H1 (cell line): Measurements from ENCODE around the gene OR13G1. TPM values are rescaled to one million over a fixed set of nuclear protein-coding genes. Genes with fewer than 3 reads are reported as not detected.

Source experiments
- CTCF ChIA-PET: fragments of 300-600 bp; sonication (Branson Sonifier 250); formaldehyde crosslinking; loops from one replicate; lab custom pipeline; 2021; ENCODE audit not compliant: partially characterized antibody; lab: Charles Lee
- POLR2A ChIA-PET: fragments of 300-600 bp; sonication (Branson Sonifier 250); formaldehyde crosslinking; loops from one replicate; lab custom pipeline; 2021; ENCODE audit warnings: inconsistent platforms; ENCODE audit not compliant: partially characterized antibody; lab: Charles Lee
- DNase-seq, 2 experiments: peaks; one replicate each; pipeline versions ENCODE4 v3.0.0 to v3.0.0-alpha.2; 2010 to 2022; ENCODE audit warnings: low spot score in 2 of 2, low read depth in 1 of 2, mixed read lengths in 1 of 2
- FAIRE-seq: peaks from 2 replicates; lab custom pipeline; 2011; peaks lifted over from hg19 to GRCh38; lab: Jason Lieb, UNC
- H2AFZ ChIP-seq: 2 replicates; pipeline ENCODE4 v1.8.1; 2012; ENCODE audit warnings: low read length, inconsistent platforms
- H2AK5ac ChIP-seq: 2 replicates; pipeline ENCODE4 v1.6.1; 2013; ENCODE audit warnings: low read depth, low read length
- H2BK120ac ChIP-seq: replicated peaks from 2 replicates; pipeline ENCODE3; 2013; ENCODE audit warnings: low read depth, low read length, inconsistent platforms
- H2BK12ac ChIP-seq: 2 replicates; pipeline ENCODE4 v1.6.1; 2013; ENCODE audit warnings: low read depth, low read length
- H2BK15ac ChIP-seq: 2 replicates; pipeline ENCODE4 v1.6.1; 2013; ENCODE audit warnings: low read length
- H2BK20ac ChIP-seq: 2 replicates; pipeline ENCODE4 v1.6.1; 2013; ENCODE audit warnings: low read length
- H2BK5ac ChIP-seq: 2 replicates; pipeline ENCODE4 v1.6.1; 2013; ENCODE audit warnings: low read depth, low read length
- H3K14ac ChIP-seq: 2 replicates; pipeline ENCODE4 v1.6.1; 2013; ENCODE audit warnings: inconsistent platforms; ENCODE audit not compliant: insufficient read length
- H3K18ac ChIP-seq: 2 replicates; pipeline ENCODE4 v1.6.1; 2013; ENCODE audit warnings: low read length; ENCODE audit errors: extremely low read depth
- H3K23ac ChIP-seq: 2 replicates; pipeline ENCODE4 v1.6.1; 2013; ENCODE audit warnings: inconsistent platforms; ENCODE audit not compliant: insufficient read length
- H3K23me2 ChIP-seq: 2 replicates; pipeline ENCODE4 v1.6.1; 2013; ENCODE audit warnings: low read depth, low read length
- H3K27ac ChIP-seq: 2 replicates; pipeline ENCODE4 v1.6.1; 2011; ENCODE audit warnings: low read depth, low read length, inconsistent platforms
- H3K27me3 ChIP-seq, 4 experiments: replicated peaks in 1 of 4; 1 replicate in 1 of 4; 2 replicates in 3 of 4; pipeline versions ENCODE4 v1.6.1 to v1.8.1; 2011 to 2013; ENCODE audit warnings: low read length in 3 of 4, mild to moderate bottlenecking in 3 of 4, inconsistent platforms in 2 of 4, mixed read lengths in 2 of 4, moderate library complexity in 1 of 4; ENCODE audit not compliant: control insufficient read depth in 3 of 4, insufficient read depth in 3 of 4; ENCODE audit errors: extremely low read depth in 1 of 4
- H3K36me3 ChIP-seq, 4 experiments: 2 replicates each; pipeline versions ENCODE4 v1.6.1 to v1.8.1; 2011 to 2013; ENCODE audit warnings: mild to moderate bottlenecking in 4 of 4, low read length in 3 of 4, moderate library complexity in 2 of 4, control low read depth in 1 of 4, inconsistent platforms in 1 of 4; ENCODE audit not compliant: insufficient read depth in 4 of 4, control insufficient read depth in 2 of 4
- H3K4ac ChIP-seq: replicated peaks from 2 replicates; pipeline ENCODE3; 2013; ENCODE audit warnings: low read length, low read depth, mixed read lengths, inconsistent platforms; ENCODE audit not compliant: insufficient read length
- H3K4me1 ChIP-seq, 4 experiments: replicated peaks in 1 of 4; 1 replicate in 1 of 4; 2 replicates in 3 of 4; pipeline versions ENCODE4 v1.6.1 to v1.8.1; 2011 to 2013; ENCODE audit warnings: low read length in 3 of 4, inconsistent platforms in 2 of 4, mixed read lengths in 1 of 4; ENCODE audit not compliant: insufficient read depth in 4 of 4, control insufficient read depth in 3 of 4
- H3K4me2 ChIP-seq, 2 experiments: 2 replicates each; pipeline versions ENCODE4 v1.6.1 to v1.8.1; 2011 to 2013; ENCODE audit warnings: low read depth in 2 of 2, low read length in 2 of 2, control low read depth in 1 of 2, inconsistent platforms in 1 of 2, mild to moderate bottlenecking in 1 of 2; ENCODE audit not compliant: insufficient read depth in 1 of 2
- H3K4me3 ChIP-seq, 4 experiments: fragments of 200-600, 300-600 bp in 1 of 4; sonication (generic), shearing (Covaris generic), sonication (Bioruptor Twin) in 1 of 4; 2 replicates each; pipeline versions ENCODE4 v1.5.1 to v1.8.1; 2011 to 2016; ENCODE audit warnings: low read length in 4 of 4, low read depth in 3 of 4, control low read depth in 2 of 4, inconsistent platforms in 2 of 4, mild to moderate bottlenecking in 2 of 4, mixed read lengths in 1 of 4, moderate library complexity in 1 of 4; ENCODE audit not compliant: insufficient read depth in 2 of 4; ENCODE audit errors: extremely low read depth in 1 of 4
- H3K56ac ChIP-seq: replicated peaks from 2 replicates; pipeline ENCODE3; 2013; ENCODE audit warnings: low read depth, mild to moderate bottlenecking, mixed read lengths, low read length, inconsistent platforms; ENCODE audit not compliant: insufficient read length
- H3K79me1 ChIP-seq: 2 replicates; pipeline ENCODE4 v1.6.1; 2013; ENCODE audit warnings: low read depth, low read length, control low read depth
- H3K79me2 ChIP-seq, 2 experiments: 2 replicates each; pipeline versions ENCODE4 v1.6.1 to v1.8.1; 2012 to 2013; ENCODE audit warnings: low read length in 2 of 2, mild to moderate bottlenecking in 2 of 2, inconsistent platforms in 1 of 2; ENCODE audit not compliant: insufficient read depth in 2 of 2, control insufficient read depth in 1 of 2
- H3K9ac ChIP-seq, 4 experiments: replicated peaks in 1 of 4; 1 replicate in 1 of 4; 2 replicates in 3 of 4; pipeline versions ENCODE4 v1.6.1 to v1.8.1; 2011 to 2013; ENCODE audit warnings: low read depth in 3 of 4, low read length in 3 of 4, control low read depth in 2 of 4, mild to moderate bottlenecking in 2 of 4, moderate library complexity in 2 of 4, inconsistent platforms in 1 of 4; ENCODE audit errors: extremely low read depth in 1 of 4
- H3K9me3 ChIP-seq, 2 experiments: 2 replicates each; pipeline versions ENCODE4 v1.6.1 to v1.8.1; 2012 to 2013; ENCODE audit warnings: mild to moderate bottlenecking in 2 of 2, moderate library complexity in 2 of 2, control low read depth in 1 of 2, inconsistent platforms in 1 of 2, low read depth in 1 of 2, low read length in 1 of 2, mixed read lengths in 1 of 2; ENCODE audit not compliant: insufficient read depth in 2 of 2
- H4K20me1 ChIP-seq, 2 experiments: replicated peaks in 1 of 2; 2 replicates each; pipeline versions ENCODE3 to v1.8.1; 2011 to 2013; ENCODE audit warnings: inconsistent platforms in 2 of 2, low read length in 2 of 2, mild to moderate bottlenecking in 1 of 2; ENCODE audit not compliant: insufficient read depth in 2 of 2, control insufficient read depth in 1 of 2
- H4K5ac ChIP-seq: 2 replicates; pipeline ENCODE4 v1.6.1; 2013; ENCODE audit warnings: low read length, low read depth, mixed read lengths, inconsistent platforms; ENCODE audit not compliant: insufficient read length
- H4K8ac ChIP-seq: 2 replicates; pipeline ENCODE4 v1.8.0; 2013; ENCODE audit warnings: mild to moderate bottlenecking, moderate library complexity, low read length, inconsistent platforms; ENCODE audit not compliant: insufficient read depth; ENCODE audit errors: extremely low read depth
- H4K91ac ChIP-seq: replicated peaks from 2 replicates; pipeline ENCODE3; 2013; ENCODE audit warnings: low read length, mixed read lengths, inconsistent platforms; ENCODE audit not compliant: insufficient read length
- ASH2L ChIP-seq: fragments of 200-600, 300-600 bp; sonication (generic); IDR thresholded peaks from one replicate; pipeline ENCODE4 v1.7.1; 2017; ENCODE audit warnings: low read length
- EGR1 ChIP-seq: IDR thresholded peaks from 2 replicates; pipeline ENCODE4 v1.6.1; 2011; ENCODE audit warnings: low read depth, low read length, borderline replicate concordance
- KDM4A ChIP-seq: IDR thresholded peaks from one replicate; pipeline ENCODE4 v1.7.1; 2012; ENCODE audit warnings: low read depth, mild to moderate bottlenecking, moderate library complexity, low read length, inconsistent platforms; ENCODE audit not compliant: severe bottlenecking
- KDM5A ChIP-seq: fragments of 200-600 bp; IDR thresholded peaks from 2 replicates; pipeline ENCODE4 v1.7.1; 2012; ENCODE audit warnings: mild to moderate bottlenecking, low read length, inconsistent platforms, mixed read lengths
- MAFK ChIP-seq: IDR thresholded peaks from 2 replicates; pipeline ENCODE4 v1.6.1; 2012; ENCODE audit warnings: low read depth, mild to moderate bottlenecking, improper control_type of control experiment, low read length
- RFX5 ChIP-seq: IDR thresholded peaks from 2 replicates; pipeline ENCODE4 v1.6.1; 2011; ENCODE audit warnings: low read depth, low read length, improper control_type of control experiment, borderline replicate concordance
- RNF2 ChIP-seq: fragments of 200-900, 300-1000 bp; sonication (generic); IDR thresholded peaks from 2 replicates; pipeline ENCODE4 v1.7.1; 2016; ENCODE audit warnings: borderline replicate concordance, low read depth, mild to moderate bottlenecking, antibody characterized with exemption, low read length; ENCODE audit not compliant: poor library complexity, severe bottlenecking; ENCODE audit errors: missing control alignments
- SIRT6 ChIP-seq: IDR thresholded peaks from one replicate; pipeline ENCODE4 v1.7.1; 2012; ENCODE audit warnings: low read length, inconsistent platforms
- SP4 ChIP-seq: IDR thresholded peaks from 2 replicates; pipeline ENCODE4 v1.6.1; 2012; ENCODE audit warnings: low read length, inconsistent platforms
- TAF1 ChIP-seq: IDR thresholded peaks from 2 replicates; pipeline ENCODE4 v1.6.1; 2011; ENCODE audit warnings: mild to moderate bottlenecking, low read depth, low read length
- WGBS, 2 experiments: shearing (Covaris generic) in 1 of 2; methylation state at CpG; one replicate each; pipeline versions ENCODE4 v1.1.6 to v1.1.7; 2013 to 2015; ENCODE audit warnings: low lambda C conversion rate in 2 of 2, mixed read lengths in 2 of 2, inconsistent platforms in 1 of 2, low coverage in 1 of 2, missing lambda C conversion rate in 1 of 2; ENCODE audit not compliant: insufficient replicate concordance in 2 of 2, insufficient coverage in 1 of 2, insufficient read length in 1 of 2; ENCODE audit errors: extremely low coverage in 1 of 2, missing lambda C conversion rate in 1 of 2; 5-methylcytosine and 5-hydroxymethylcytosine counted together
- polyA plus RNA-seq, 7 experiments: library from polyadenylated mRNA; depleted of rRNA in 3 of 7; stranded (reverse) in 5 of 7; unstranded in 2 of 7; fragments of >200 nt in 5 of 7; fragments of 200-250 nt in 2 of 7; gene quantifications; 1 replicate in 5 of 7; 2 replicates in 1 of 7; 4 replicates in 1 of 7; pipeline versions ENCODE4 v1.2.1 to v1.2.3, GENCODE V29; 2011 to 2013; ENCODE audit warnings: missing spikeins in 2 of 7, mixed read lengths in 2 of 7
- total RNA-seq: library from RNA; stranded (reverse); fragmentation: NEBNext Ultra II Directional; extraction: Animal tissue kit (Norgen Biotek cat#: 25700); gene quantifications from 2 replicates; pipeline ENCODE4 v1.2.1, GENCODE V29; 2021

OR13G1 gene
- total and polyA plus RNA-seq, 2 of the 8 experiments (the other 6 are each of a cell fraction or from before 2014, with no cell fraction given): not detected

DNA sequence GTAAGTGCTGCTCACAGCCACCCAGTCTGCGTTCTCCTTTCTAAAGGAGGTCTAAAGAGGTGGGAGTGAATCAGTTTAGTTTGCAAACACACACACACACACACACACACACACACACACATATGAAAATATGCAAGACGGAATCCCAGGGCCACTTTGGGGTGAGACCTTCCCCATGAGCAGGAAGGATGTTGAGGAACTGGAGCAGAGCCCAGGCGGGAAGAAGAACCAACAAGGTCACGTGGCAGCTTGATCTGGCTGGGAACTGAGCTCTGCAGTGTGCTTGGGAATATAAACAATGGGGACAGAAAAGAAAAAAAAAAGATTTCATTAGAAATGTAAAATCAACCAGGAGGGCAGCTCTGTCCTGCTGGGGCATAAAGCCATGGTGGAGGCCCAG is 41.5 kb downstream of the OR13G1 start:
- Histone ChIP-seq H3K9ac (no peak overlapping the region), H3K9me3 (peaks cover 19 to 59% of the 10 kb centered on the region in 2 experiments), H2BK120ac (no peak overlapping the region), H2BK20ac (no peak overlapping the region), H3K36me3 (no peaks in the 10 kb centered on the region), H3K4me2 (peak overlapping the region in 1 of 2 experiments; percentile 61; a peak in 1 of 4 replicates), H3K56ac (no peak overlapping the region), H3K18ac (no peak overlapping the region), H3K14ac (no peak overlapping the region), H3K4me3 (no peak overlapping the region), H3K4ac (no peak overlapping the region), H2AK5ac (no peak overlapping the region), H3K79me2 (no peaks in the 10 kb centered on the region), H2AFZ (no peak overlapping the region), H2BK5ac (no peak overlapping the region), H3K27ac (no peak overlapping the region), H3K27me3 (peaks cover 0 to 7% (median 4%) of the 10 kb centered on the region in 4 experiments; a peak in 6 of 7 replicates), H4K8ac (no peak overlapping the region), H3K23me2 (0 out of 2 replicates have a peak, but pooled peaks cover 3% of the 10 kb centered on the region), H4K5ac (no peak overlapping the region), H2BK15ac (no peak overlapping the region), H2BK12ac (no peak overlapping the region), H4K20me1 (no peaks in the 10 kb centered on the region), H3K4me1 (peaks cover 0 to 5% (median 0%) of the 10 kb centered on the region in 4 experiments; a peak in 1 of 7 replicates), H3K23ac (no peak overlapping the region), H4K91ac (no peak overlapping the region), H3K79me1 (no peaks in the 10 kb centered on the region)
- DNase-seq: no peak
- CTCF ChIA-PET: interaction anchor here (1.0 kb wide), 1 partner anchor 10 kb away, joined by 3 read pairs; no protein-coding TSS in a partner anchor
- TF ChIP-seq KDM5A: no peak
- no peak for TF ChIP-seq SIRT6
- TF ChIP-seq EGR1: no peak
- TF ChIP-seq MAFK: no peak
- no peak for TF ChIP-seq KDM4A
- no peak for TF ChIP-seq RNF2
- TF ChIP-seq SP4: no peak
- no peak for TF ChIP-seq TAF1
- TF ChIP-seq RFX5: no peak
- TF ChIP-seq ASH2L: no peak
- no peak for FAIRE-seq
- WGBS, 2 experiments: 67% methylated on average over 4 of the region's 4 CpGs; no CpG with 5 or more reads in 1 of the 2 experiments
- POLR2A ChIA-PET: no interaction called here
